Small intestine (tissue), 7 donors: ENCODE measurements around the gene ROS1. TPM values are rescaled to one million over a fixed set of nuclear protein-coding genes. Genes with fewer than 3 reads are reported as not detected.

Experiments
- DNase-seq, 2 donors: peaks; one replicate each; pipeline versions ENCODE4 v3.0.0 to v3.0.0-alpha.2; 2013
- FAIRE-seq: peaks from 2 replicates; lab custom pipeline; 2012; peaks lifted over from hg19 to GRCh38; lab: Jason Lieb, UNC
- H3K27ac ChIP-seq, 3 donors: one replicate each; pipeline ENCODE4 v1.5.1; 2013; ENCODE audit warnings: low read length in 2 of 3, mild to moderate bottlenecking in 2 of 3, control low read depth in 1 of 3, inconsistent platforms in 1 of 3, low read depth in 1 of 3, moderate library complexity in 1 of 3
- H3K27me3 ChIP-seq, 3 donors: one replicate each; pipeline ENCODE4 v1.6.1; 2013; ENCODE audit warnings: low read length in 3 of 3, inconsistent platforms in 1 of 3; ENCODE audit not compliant: control insufficient read depth in 3 of 3, insufficient read depth in 3 of 3
- H3K36me3 ChIP-seq, 3 donors: one replicate each; pipeline ENCODE4 v1.6.1; 2013; ENCODE audit warnings: low read length in 3 of 3, inconsistent platforms in 1 of 3, low read depth in 1 of 3, mild to moderate bottlenecking in 1 of 3, moderate library complexity in 1 of 3; ENCODE audit not compliant: control insufficient read depth in 3 of 3, insufficient read depth in 2 of 3
- H3K4me1 ChIP-seq, 3 donors: one replicate each; pipeline ENCODE4 v1.6.1; 2013; ENCODE audit warnings: low read length in 2 of 3, inconsistent platforms in 1 of 3, low read depth in 1 of 3, mild to moderate bottlenecking in 1 of 3, moderate library complexity in 1 of 3; ENCODE audit not compliant: control insufficient read depth in 3 of 3, insufficient read depth in 2 of 3
- H3K4me3 ChIP-seq, 3 donors: one replicate each; pipeline ENCODE4 v1.5.1; 2013; ENCODE audit warnings: low read length in 3 of 3, control low read depth in 1 of 3, inconsistent platforms in 1 of 3, low read depth in 1 of 3, mild to moderate bottlenecking in 1 of 3, moderate library complexity in 1 of 3
- H3K9me3 ChIP-seq, 2 donors: one replicate each; pipeline ENCODE4 v1.6.1; 2013; ENCODE audit warnings: low read depth in 1 of 2, low read length in 1 of 2; ENCODE audit not compliant: control insufficient read depth in 2 of 2, insufficient read depth in 1 of 2
- WGBS, 3 donors: extraction: QIAGEN DNeasy Blood & Tissue Kit; methylation state at CpG; one replicate each; pipeline ENCODE4 v1.1.7; 2013; 5-methylcytosine and 5-hydroxymethylcytosine counted together
- polyA plus RNA-seq, 4 donors: library from polyadenylated mRNA; stranded (reverse) in 3 of 4; unstranded in 1 of 4; fragments of 200-250 nt in 3 of 4; fragments of 120-200 nt in 1 of 4; gene quantifications; one replicate each; pipeline versions ENCODE4 v1.2.1 to v1.2.3, GENCODE V29; 2013
- donor health status: healthy with polysubstance abuse.
- donor health status: control.
- donor health status: control.
- donor health status: Bipolar disorder and iron deficiency.
- donor health status: healthy.

The ROS1 gene
- polyA plus RNA-seq, 4 donors = under 0.01 to 4.9 (median under 0.01) TPM; not detected in 1

DNA sequence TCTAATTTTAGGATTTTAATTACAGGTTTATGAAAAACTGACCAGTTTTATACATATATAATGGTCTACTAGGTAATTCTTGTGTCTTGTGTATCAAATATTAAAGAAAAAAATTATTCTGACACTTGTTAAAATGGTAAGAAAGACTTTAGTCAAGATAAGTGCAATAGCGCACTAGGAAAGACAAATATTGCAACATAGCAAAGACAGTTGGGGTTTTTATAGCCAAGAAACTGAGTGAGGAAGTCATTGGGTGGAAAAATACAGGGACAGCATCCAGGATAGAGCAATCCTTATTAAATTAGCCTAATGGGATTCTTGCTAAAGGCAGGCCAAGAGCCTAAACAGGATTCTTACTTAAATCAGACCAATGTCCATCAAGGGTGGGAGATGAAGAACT lies 71.1 kb downstream of the ROS1 start:
- Histone ChIP-seq H3K27me3 (no peaks in the 10 kb centered on the region), H3K27ac (no peak overlapping the region), H3K36me3 (no peaks in the 10 kb centered on the region), H3K9me3 (no peaks in the 10 kb centered on the region), H3K4me3 (no peak overlapping the region), H3K4me1 (peaks cover 0 to 11% (median 0%) of the 10 kb centered on the region in 3 donors)
- FAIRE-seq (no peak), DNase-seq (peak in 1 of 2 donors; percentile 60)
- 59 to 70% (median 61%) methylated on average over 1 of the region's 1 CpG for WGBS, 3 donors

DNA sequence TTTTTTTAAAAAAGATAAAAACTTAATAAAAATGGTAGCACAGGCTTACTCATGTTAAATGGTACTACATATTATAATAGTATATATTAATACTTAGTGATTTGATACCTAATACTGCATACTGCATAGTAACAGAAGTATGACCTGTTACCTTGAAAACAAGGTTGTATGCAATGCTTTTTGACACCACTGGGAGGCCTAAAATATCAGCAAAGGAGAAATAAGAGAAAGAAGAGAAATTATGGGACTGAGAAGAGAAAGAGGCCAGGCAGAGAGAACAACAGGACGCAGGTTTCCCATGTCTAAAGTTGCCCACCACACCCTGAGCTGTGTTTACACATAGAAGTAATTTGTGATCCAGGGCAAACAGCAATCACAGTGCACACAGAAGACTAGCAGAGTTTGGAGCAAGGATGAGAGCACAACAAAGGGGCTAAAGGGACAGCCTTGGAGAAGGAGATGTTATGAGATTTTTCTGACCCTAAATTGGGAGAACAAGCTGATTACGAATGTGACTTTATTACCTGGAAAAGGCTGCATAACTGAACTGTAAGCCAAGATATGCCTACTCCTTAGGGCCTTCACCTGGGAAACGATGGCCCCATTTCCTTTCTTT lies 73.2 kb downstream of the ROS1 start:
- no peaks in the 10 kb centered on the region for H3K27me3 ChIP-seq
- no peak overlapping the region for H3K4me3 ChIP-seq
- peaks cover 0 to 11% (median 0%) of the 10 kb centered on the region in 3 donors for H3K4me1 ChIP-seq
- H3K27ac ChIP-seq = no peak overlapping the region
- H3K9me3 ChIP-seq = no peaks in the 10 kb centered on the region
- 57 to 64% (median 62%) methylated on average over 3 of the region's 3 CpGs for WGBS, 3 donors
- FAIRE-seq (no peak), DNase-seq (peak; percentile 2 to 43)
- H3K36me3 ChIP-seq = no peaks in the 10 kb centered on the region

DNA sequence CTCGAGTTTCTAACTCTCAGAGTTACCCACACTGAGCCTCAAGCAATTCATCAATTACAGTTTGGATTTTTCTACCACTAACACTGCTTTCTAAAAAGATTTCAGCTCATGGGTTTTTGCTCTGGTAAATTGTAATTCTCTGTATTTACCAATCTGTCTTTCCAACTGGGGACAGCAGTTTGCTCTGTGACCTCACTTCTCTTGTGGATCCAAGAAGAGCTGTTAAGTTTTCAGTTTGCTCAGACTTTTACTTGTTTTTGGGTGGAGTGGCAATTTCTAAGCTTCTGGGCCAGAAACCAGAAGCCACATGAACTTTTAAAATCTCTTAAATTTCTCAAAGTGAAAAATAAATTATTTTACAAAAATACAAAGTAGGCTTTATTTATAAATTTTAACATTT lies 74.2 kb downstream of the ROS1 start:
- DNase-seq (no peak), FAIRE-seq (no peak)
- H3K27ac ChIP-seq = no peak overlapping the region
- 28 to 43% (median 38%) methylated on average over 1 of the region's 1 CpG for WGBS, 3 donors
- H3K4me1 ChIP-seq = peaks cover 0 to 11% (median 0%) of the 10 kb centered on the region in 3 donors
- H3K36me3 ChIP-seq = no peaks in the 10 kb centered on the region
- H3K9me3 ChIP-seq = no peaks in the 10 kb centered on the region
- no peaks in the 10 kb centered on the region for H3K27me3 ChIP-seq
- no peak overlapping the region for H3K4me3 ChIP-seq

DNA sequence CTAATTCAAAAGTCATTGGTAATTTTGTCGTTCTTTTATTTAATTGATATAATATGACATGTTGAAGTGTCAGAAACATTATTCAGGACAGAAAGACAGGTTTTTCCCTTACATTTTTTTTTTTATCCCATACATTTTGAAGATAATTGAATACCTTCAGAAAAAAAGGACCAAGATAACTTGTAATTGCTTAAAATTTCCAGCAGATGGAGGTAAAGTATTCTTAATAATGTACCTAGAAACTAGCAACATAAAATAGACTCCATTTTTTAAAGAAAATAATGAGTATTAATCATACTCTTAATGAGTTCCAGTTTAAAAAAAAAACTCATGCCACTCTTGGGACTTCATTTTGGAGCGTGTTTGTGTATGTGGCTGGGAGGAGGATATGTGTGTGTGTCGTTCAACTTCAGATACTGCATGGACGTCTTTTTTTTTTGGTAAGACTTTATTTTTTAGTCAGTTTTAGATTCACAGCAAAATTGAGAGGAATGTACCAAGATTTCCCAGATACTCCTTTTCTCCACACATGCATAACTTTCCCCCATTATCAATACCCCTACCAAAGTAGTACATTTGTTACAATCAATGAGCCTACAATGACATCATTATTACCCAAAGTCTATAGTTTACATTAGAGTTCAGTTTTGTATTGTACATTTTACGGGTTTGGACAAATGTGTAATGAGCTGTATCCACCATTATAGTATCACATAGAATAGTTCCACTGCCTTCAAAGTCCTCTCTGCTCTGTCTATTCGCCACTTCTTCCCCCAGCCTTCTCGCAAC lies 79.4 kb downstream of the ROS1 start:
- Histone ChIP-seq H3K4me1 (no peaks in the 10 kb centered on the region), H3K9me3 (no peaks in the 10 kb centered on the region), H3K27ac (no peak overlapping the region), H3K4me3 (no peak overlapping the region), H3K27me3 (peaks cover 0 to 4% (median 0%) of the 10 kb centered on the region in 3 donors), H3K36me3 (no peaks in the 10 kb centered on the region)
- WGBS, 3 donors = 38 to 48% (median 43%) methylated on average over 7 of the region's 7 CpGs
- FAIRE-seq = peak; percentile 90
- DNase-seq = peak; percentile 20 to 31

DNA sequence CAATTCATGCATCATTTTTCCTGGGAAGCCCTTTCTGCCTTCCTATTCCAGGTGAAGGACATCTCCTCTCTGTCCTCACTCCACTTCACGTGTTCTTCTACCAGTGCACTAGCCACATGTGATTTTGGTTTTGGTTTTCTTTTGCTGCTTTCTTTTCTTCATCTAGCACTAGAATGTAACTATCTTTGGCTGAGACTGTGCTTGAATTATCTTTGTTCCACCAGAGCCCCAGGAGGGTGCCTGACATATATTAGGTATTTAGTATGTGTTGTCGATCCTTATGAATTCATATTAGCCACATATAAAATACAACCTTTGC lies 80.5 kb downstream of the ROS1 start:
- H3K4me3 ChIP-seq = no peak overlapping the region
- no peak overlapping the region for H3K27ac ChIP-seq
- no peaks in the 10 kb centered on the region for H3K4me1 ChIP-seq
- peaks cover 0 to 4% (median 0%) of the 10 kb centered on the region in 3 donors for H3K27me3 ChIP-seq
- H3K36me3 ChIP-seq = no peaks in the 10 kb centered on the region
- FAIRE-seq (no peak), DNase-seq (no peak)
- 74 to 86% (median 83%) methylated on average over 2 of the region's 2 CpGs for WGBS, 3 donors
- no peaks in the 10 kb centered on the region for H3K9me3 ChIP-seq

DNA sequence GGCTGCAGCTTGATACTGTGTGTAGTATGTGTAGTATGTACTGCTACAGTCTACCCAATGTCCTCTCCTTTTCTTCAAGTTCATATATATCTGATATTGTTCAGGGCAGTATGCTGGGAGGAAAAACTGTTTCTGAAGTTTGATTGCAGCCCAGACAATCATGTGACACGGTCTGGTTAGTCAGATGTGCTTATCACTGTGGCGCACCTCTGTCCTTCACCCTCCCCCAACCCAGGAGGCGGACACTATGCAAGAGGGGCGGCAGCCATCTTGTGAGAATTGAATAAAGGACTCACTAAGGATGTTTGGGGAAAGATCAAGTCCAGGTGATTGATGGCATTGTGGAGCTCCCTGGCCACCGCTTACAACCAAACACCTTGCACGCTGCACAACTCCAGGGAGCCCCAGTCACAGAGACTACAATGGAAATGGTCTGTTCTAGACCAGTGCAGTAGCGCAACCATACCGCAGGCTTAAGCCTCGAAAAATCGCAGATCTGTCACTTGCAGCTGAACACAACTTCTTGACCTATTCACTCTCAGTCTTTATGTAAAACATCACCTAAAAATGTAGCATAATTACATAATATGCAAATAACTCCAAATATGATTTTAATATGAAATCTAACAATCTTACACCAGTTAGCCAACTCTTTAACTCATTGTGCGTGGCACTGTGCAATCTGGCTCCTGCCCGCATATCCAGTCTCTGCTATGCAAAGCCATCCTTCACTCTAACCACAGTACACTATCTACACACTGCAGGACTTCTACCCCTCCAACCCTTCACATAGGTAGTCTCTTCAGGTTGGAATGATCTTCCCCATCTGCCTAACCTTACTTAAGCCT lies 81.1 kb downstream of the ROS1 start:
- FAIRE-seq (no peak), DNase-seq (no peak)
- Histone ChIP-seq H3K36me3 (no peaks in the 10 kb centered on the region), H3K27ac (no peak overlapping the region), H3K4me3 (no peak overlapping the region), H3K9me3 (no peaks in the 10 kb centered on the region), H3K27me3 (peaks cover 0 to 4% (median 0%) of the 10 kb centered on the region in 3 donors), H3K4me1 (no peaks in the 10 kb centered on the region)
- WGBS, 3 donors = 74 to 84% (median 77%) methylated on average over 12 of the region's 12 CpGs

DNA sequence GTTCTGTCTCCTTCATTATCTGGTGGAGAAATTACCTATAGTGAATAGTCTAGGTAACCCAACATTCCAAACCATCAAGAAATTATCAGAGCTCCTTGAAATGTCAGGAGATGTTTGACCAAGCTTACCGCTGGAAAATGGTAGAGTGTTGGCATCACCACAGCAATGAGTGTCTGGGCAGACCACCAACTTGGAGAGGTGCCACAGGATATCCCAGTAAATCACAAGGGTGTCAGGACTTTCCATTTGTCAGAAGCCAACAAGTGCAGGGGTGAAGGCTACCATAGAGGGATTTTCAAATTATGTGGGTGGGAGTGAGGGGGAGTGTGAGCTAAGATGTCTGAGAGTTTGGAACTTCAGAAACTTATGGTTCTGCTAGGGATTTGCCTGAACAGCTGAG lies 87.2 kb downstream of the ROS1 start:
- no peak overlapping the region for H3K27ac ChIP-seq
- 48 to 67% (median 59%) methylated on average over 1 of the region's 1 CpG for WGBS, 3 donors
- DNase-seq (no peak), FAIRE-seq (no peak)
- peaks cover 0 to 3% (median 0%) of the 10 kb centered on the region in 3 donors for H3K27me3 ChIP-seq
- no peak overlapping the region for H3K4me3 ChIP-seq
- H3K4me1 ChIP-seq = no peaks in the 10 kb centered on the region
- no peaks in the 10 kb centered on the region for H3K9me3 ChIP-seq
- H3K36me3 ChIP-seq = no peaks in the 10 kb centered on the region

DNA sequence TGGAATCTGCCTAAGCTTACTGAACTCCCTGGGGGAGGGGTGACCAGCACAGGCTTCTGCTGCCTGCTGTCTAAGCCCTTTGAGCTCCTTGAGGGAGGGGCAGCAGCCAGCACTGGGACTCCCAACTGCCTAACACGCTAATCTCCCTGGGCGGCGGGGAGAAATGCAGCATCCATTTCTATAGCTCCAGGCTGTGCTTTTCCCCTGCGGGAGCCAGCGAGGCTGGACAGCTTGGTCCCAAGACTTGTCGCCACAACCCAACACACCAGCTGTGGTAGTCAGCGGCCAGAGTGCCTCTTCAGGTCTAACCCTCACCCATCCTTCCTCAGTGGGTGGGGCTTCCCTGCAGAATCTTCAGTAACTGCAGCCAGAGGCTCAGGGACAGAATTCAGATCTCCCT lies 95.8 kb downstream of the ROS1 start:
- no peaks in the 10 kb centered on the region for H3K27me3 ChIP-seq
- no peak overlapping the region for H3K27ac ChIP-seq
- 88 to 93% (median 93%) methylated on average over 7 of the region's 7 CpGs for WGBS, 3 donors
- DNase-seq (no peak), FAIRE-seq (no peak)
- no peak overlapping the region for H3K4me3 ChIP-seq
- no peaks in the 10 kb centered on the region for H3K4me1 ChIP-seq
- no peaks in the 10 kb centered on the region for H3K9me3 ChIP-seq
- no peaks in the 10 kb centered on the region for H3K36me3 ChIP-seq
